ENCODE measurements around the gene MGAT3. TPM values are rescaled to one million over a fixed set of nuclear protein-coding genes. Genes with fewer than 3 reads are reported as not detected.
"Not testable (repeated sequence)": the region's sequence is repeated elsewhere in the genome, so short reads cannot be mapped to it uniquely, and the experiment has no call there.

Gene MGAT3
- total RNA-seq, 4 donors from 2014 or later, result 0.26 to 11.8 (median 9.5) TPM; not detected in 1

- Histone ChIP-seq H3K4me1 (peaks cover 11 to 16% of the 10 kb centered on the region in 2 donors), H3K36me3 (no peaks in the 10 kb centered on the region), H3K4me3 (peak overlapping the region; percentile 87 to 99), H3K27me3 (no peaks in the 10 kb centered on the region), H3K27ac (peak overlapping the region; percentile 89 to 90), H3K9me3 (no peaks in the 10 kb centered on the region)
- intact Hi-C loops (cut with DNase I; ENCODE audit: low total_unique reads), result no loop called here
- TF ChIP-seq POLR2A (IDR thresholded peaks at IDR 0.05) (no peak), CTCF (IDR thresholded peaks at IDR 0.05) (no peak)
- no peak for DNase-seq
These were observed 46.1 kb downstream of the MGAT3 start for GRCh38 chr22:39502789-39503409.

GRCh38 chr22:39503630-39504029 is 46.8 kb downstream of the MGAT3 start:
- H3K4me3 ChIP-seq, result peak overlapping the region in 1 of 2 donors; percentile 99
- no peaks in the 10 kb centered on the region for H3K36me3 ChIP-seq
- no peak for TF ChIP-seq POLR2A (IDR thresholded peaks at IDR 0.05)
- no peak for TF ChIP-seq CTCF (IDR thresholded peaks at IDR 0.05)
- H3K27ac ChIP-seq, result no peak overlapping the region
- no peaks in the 10 kb centered on the region for H3K27me3 ChIP-seq
- no peaks in the 10 kb centered on the region for H3K9me3 ChIP-seq
- H3K4me1 ChIP-seq, result peaks cover 11 to 16% of the 10 kb centered on the region in 2 donors
- intact Hi-C loops (cut with DNase I; ENCODE audit: low total_unique reads), result no loop called here
- no peak for DNase-seq

GRCh38 chr22:39504071-39504470 is 47.3 kb downstream of the MGAT3 start:
- no peaks in the 10 kb centered on the region for H3K9me3 ChIP-seq
- H3K27me3 ChIP-seq, result no peaks in the 10 kb centered on the region
- no peak overlapping the region for H3K27ac ChIP-seq
- no peaks in the 10 kb centered on the region for H3K36me3 ChIP-seq
- no peak overlapping the region for H3K4me3 ChIP-seq
- TF ChIP-seq POLR2A (IDR thresholded peaks at IDR 0.05), result no peak
- no peak for TF ChIP-seq CTCF (IDR thresholded peaks at IDR 0.05)
- H3K4me1 ChIP-seq, result peaks cover 11 to 16% of the 10 kb centered on the region in 2 donors
- intact Hi-C loops (cut with DNase I; ENCODE audit: low total_unique reads), result no loop called here
- no peak for DNase-seq

- H3K4me1 ChIP-seq, result peaks cover 8 to 11% of the 10 kb centered on the region in 2 donors
- H3K9me3 ChIP-seq; DNase-seq; H3K4me3 ChIP-seq; H3K27ac ChIP-seq; H3K27me3 ChIP-seq; intact Hi-C loops (cut with DNase I; ENCODE audit: low total_unique reads); H3K36me3 ChIP-seq: not testable (repeated sequence)
These were observed 50.2 kb downstream of the MGAT3 start for GRCh38 chr22:39507021-39507420.

- no peak overlapping the region for H3K4me3 ChIP-seq
- intact Hi-C loops (cut with DNase I; ENCODE audit: low total_unique reads), result no loop called here
- no peak for DNase-seq
- H3K36me3 ChIP-seq, result no peaks in the 10 kb centered on the region
- no peak for TF ChIP-seq CTCF (IDR thresholded peaks at IDR 0.05)
- TF ChIP-seq POLR2A (IDR thresholded peaks at IDR 0.05), result no peak
- H3K27ac ChIP-seq, result no peak overlapping the region
- H3K4me1 ChIP-seq, result peaks cover under 1 to 7% of the 10 kb centered on the region in 2 donors
- no peaks in the 10 kb centered on the region for H3K27me3 ChIP-seq
- H3K9me3 ChIP-seq, result no peaks in the 10 kb centered on the region
These were observed 51.6 kb downstream of the MGAT3 start for GRCh38 chr22:39508393-39508792.

Data from uterus (tissue), 4 donors.